ENCODE measurements around the gene TOX2. TPM values are rescaled to one million over a fixed set of nuclear protein-coding genes. Genes with fewer than 3 reads are reported as not detected.

The TOX2 gene
- total RNA-seq, 1 donor from 2014 or later, result 0.16 TPM

DNA sequence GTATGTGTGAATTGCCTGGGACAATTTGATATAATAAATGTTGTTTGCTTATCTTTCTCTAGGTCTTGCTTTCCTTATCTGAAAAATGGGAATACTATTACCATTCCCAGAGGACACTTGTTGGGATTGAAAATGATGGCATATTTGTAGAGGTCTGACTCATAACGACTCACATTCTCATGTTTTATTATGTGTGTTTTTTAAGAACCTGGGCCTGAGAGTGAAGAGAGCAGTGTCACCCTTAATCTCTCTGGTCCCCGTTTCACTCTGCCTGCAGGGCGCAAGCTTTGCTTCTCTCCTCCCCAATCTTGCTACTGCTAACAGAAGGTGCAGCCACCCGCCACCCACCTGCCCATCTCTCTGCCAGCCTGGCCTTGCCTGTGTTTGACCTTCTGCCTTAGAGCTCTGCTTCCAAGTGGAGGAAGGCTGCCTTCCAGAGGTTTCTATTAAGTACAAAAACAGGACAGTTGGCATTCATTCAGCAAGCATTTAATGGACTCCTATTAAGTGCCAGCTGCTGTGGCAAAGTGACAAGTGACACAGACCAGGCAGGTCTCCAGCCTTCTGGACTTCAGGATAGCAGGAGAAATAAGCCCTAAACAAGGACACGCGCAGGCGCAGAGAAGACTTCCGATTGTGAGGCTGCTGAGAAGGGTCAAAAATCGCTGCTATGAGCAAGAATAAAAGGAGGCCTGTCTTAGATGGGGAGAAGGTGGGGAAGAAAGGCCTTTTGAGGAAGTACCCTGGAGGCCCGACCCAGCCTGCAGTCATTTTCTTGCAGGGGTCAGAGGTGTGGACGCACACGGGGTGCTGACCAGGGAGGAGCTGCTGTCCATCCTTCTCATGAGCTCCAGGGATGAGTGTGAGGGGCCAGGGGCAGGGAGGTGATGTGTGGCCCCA lies 159.8 kb downstream of the TOX2 start:
- peaks cover 17% of the 10 kb centered on the region for H3K27me3 Mint-ChIP-seq (ENCODE audit: low read depth, unreplicated experiment)
- Histone ChIP-seq H3K27ac (ENCODE audit: low read depth, low read length) (no peak overlapping the region), H4K20me1 (ENCODE audit: insufficient read depth, low read length) (no peaks in the 10 kb centered on the region), H3K9me3 (ENCODE audit: insufficient read depth, low read depth, low read length) (no peaks in the 10 kb centered on the region), H3K4me2 (ENCODE audit: low read length) (peak overlapping the region; percentile 30), H3K9ac (ENCODE audit: low read length) (no peak overlapping the region), H3K4me3 (ENCODE audit: insufficient read depth, low read depth, low read length) (no peak overlapping the region), H3K27me3 (ENCODE audit: insufficient read depth, low read length) (no peaks in the 10 kb centered on the region), H3K79me2 (ENCODE audit: insufficient read depth, low read length) (no peaks in the 10 kb centered on the region), H2AFZ (ENCODE audit: low read depth, low read length) (no peak overlapping the region), H3K36me3 (ENCODE audit: insufficient read depth, low read length) (no peaks in the 10 kb centered on the region), H3K4me1 (ENCODE audit: insufficient read depth, low read length) (peaks cover 6% of the 10 kb centered on the region)
- no peaks in the 10 kb centered on the region for H3K36me3 Mint-ChIP-seq (ENCODE audit: low read depth, unreplicated experiment)
- FAIRE-seq, result no peak
- peak; percentile 63 for DNase-seq (ENCODE audit: low read depth)
- no peak overlapping the region for H3K4me3 Mint-ChIP-seq (ENCODE audit: unreplicated experiment)
- H3K9me3 Mint-ChIP-seq (ENCODE audit: unreplicated experiment), result no peaks in the 10 kb centered on the region
- H3K27ac Mint-ChIP-seq (ENCODE audit: unreplicated experiment), result no peak overlapping the region
- peaks cover 5% of the 10 kb centered on the region for H3K4me1 Mint-ChIP-seq (ENCODE audit: low read depth, unreplicated experiment)
- TF ChIP-seq, protein P1, sequence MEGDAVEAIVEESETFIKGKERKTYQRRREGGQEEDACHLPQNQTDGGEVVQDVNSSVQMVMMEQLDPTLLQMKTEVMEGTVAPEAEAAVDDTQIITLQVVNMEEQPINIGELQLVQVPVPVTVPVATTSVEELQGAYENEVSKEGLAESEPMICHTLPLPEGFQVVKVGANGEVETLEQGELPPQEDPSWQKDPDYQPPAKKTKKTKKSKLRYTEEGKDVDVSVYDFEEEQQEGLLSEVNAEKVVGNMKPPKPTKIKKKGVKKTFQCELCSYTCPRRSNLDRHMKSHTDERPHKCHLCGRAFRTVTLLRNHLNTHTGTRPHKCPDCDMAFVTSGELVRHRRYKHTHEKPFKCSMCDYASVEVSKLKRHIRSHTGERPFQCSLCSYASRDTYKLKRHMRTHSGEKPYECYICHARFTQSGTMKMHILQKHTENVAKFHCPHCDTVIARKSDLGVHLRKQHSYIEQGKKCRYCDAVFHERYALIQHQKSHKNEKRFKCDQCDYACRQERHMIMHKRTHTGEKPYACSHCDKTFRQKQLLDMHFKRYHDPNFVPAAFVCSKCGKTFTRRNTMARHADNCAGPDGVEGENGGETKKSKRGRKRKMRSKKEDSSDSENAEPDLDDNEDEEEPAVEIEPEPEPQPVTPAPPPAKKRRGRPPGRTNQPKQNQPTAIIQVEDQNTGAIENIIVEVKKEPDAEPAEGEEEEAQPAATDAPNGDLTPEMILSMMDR (IDR thresholded peaks at IDR 0.05; ENCODE audit: insufficient read depth, low read depth, low read length), result no peak
- TF ChIP-seq EZH2 (IDR thresholded peaks at IDR 0.05; ENCODE audit: insufficient read depth, low read length), result no peak

GRCh38 chr20:44075191-44075949 lies 160.7 kb downstream of the TOX2 start:
- Histone ChIP-seq H3K4me3 (ENCODE audit: insufficient read depth, low read depth, low read length) (no peak overlapping the region), H3K36me3 (ENCODE audit: insufficient read depth, low read length) (no peaks in the 10 kb centered on the region), H3K79me2 (ENCODE audit: insufficient read depth, low read length) (no peaks in the 10 kb centered on the region), H3K27me3 (ENCODE audit: insufficient read depth, low read length) (no peaks in the 10 kb centered on the region), H3K9me3 (ENCODE audit: insufficient read depth, low read depth, low read length) (no peaks in the 10 kb centered on the region), H3K4me2 (ENCODE audit: low read length) (no peak overlapping the region), H2AFZ (ENCODE audit: low read depth, low read length) (no peak overlapping the region), H3K9ac (ENCODE audit: low read length) (no peak overlapping the region), H3K27ac (ENCODE audit: low read depth, low read length) (no peak overlapping the region), H3K4me1 (ENCODE audit: insufficient read depth, low read length) (peaks cover 6% of the 10 kb centered on the region), H4K20me1 (ENCODE audit: insufficient read depth, low read length) (no peaks in the 10 kb centered on the region)
- H3K9me3 Mint-ChIP-seq (ENCODE audit: unreplicated experiment), result no peaks in the 10 kb centered on the region
- no peak overlapping the region for H3K27ac Mint-ChIP-seq (ENCODE audit: unreplicated experiment)
- DNase-seq (ENCODE audit: low read depth), result no peak
- no peak for FAIRE-seq
- H3K27me3 Mint-ChIP-seq (ENCODE audit: low read depth, unreplicated experiment), result peaks cover 10% of the 10 kb centered on the region
- peaks cover 5% of the 10 kb centered on the region for H3K4me1 Mint-ChIP-seq (ENCODE audit: low read depth, unreplicated experiment)
- H3K36me3 Mint-ChIP-seq (ENCODE audit: low read depth, unreplicated experiment), result no peaks in the 10 kb centered on the region
- TF ChIP-seq, protein P1 (IDR thresholded peaks at IDR 0.05; ENCODE audit: insufficient read depth, low read depth, low read length), result no peak
- no peak for TF ChIP-seq EZH2 (IDR thresholded peaks at IDR 0.05; ENCODE audit: insufficient read depth, low read length)
- no peak overlapping the region for H3K4me3 Mint-ChIP-seq (ENCODE audit: unreplicated experiment)
